AG04449 (cell line): ENCODE measurements around the gene DROSHA.

ENCODE experiments used
- CTCF ChIA-PET: fragments of 350-600 bp; formaldehyde crosslinking; extraction: SDS; loops from one replicate; lab custom pipeline; 2021; ENCODE audit warnings: antibody characterized with exemption; lab: Yijun Ruan, JAX
- POLR2A ChIA-PET: fragments of 400-600, 350-600 bp; formaldehyde crosslinking; extraction: SDS; loops from one replicate; lab custom pipeline; 2020; ENCODE audit warnings: antibody characterized with exemption, inconsistent platforms; lab: Yijun Ruan, JAX
- DNase-seq: peaks from one replicate; pipeline ENCODE4 v3.0.0-alpha.2; 2010; ENCODE audit warnings: low read depth, low spot score
- H3K4me3 ChIP-seq: 2 replicates; pipeline ENCODE4 v1.5.1; 2011; ENCODE audit warnings: low read depth, mild to moderate bottlenecking, control low read depth, low read length
- CTCF ChIP-seq: IDR thresholded peaks from one replicate; pipeline ENCODE4 v1.5.1; 2011; ENCODE audit warnings: mild to moderate bottlenecking, moderate library complexity, low read length, control low read depth, inconsistent platforms; ENCODE audit not compliant: insufficient read depth; ENCODE audit errors: missing control alignments

Gene DROSHA

GRCh38 chr5:31478901-31479300 lies 53.0 kb downstream of the DROSHA start:
- peak; percentile 16 for DNase-seq
- POLR2A ChIA-PET = no interaction called here
- CTCF ChIA-PET = interaction anchor here (1.3 kb wide), 1 partner anchor 242 kb away, joined by 3 read pairs; no protein-coding TSS in a partner anchor
- no peak for TF ChIP-seq CTCF
- no peak overlapping the region for H3K4me3 ChIP-seq

GRCh38 chr5:31477971-31478370 lies 53.9 kb downstream of the DROSHA start:
- no peak overlapping the region for H3K4me3 ChIP-seq
- no peak for DNase-seq
- POLR2A ChIA-PET = no interaction called here
- TF ChIP-seq CTCF = no peak
- CTCF ChIA-PET = no interaction called here

- TF ChIP-seq CTCF = no peak
- POLR2A ChIA-PET = no interaction called here
- no peak for DNase-seq
- CTCF ChIA-PET = no interaction called here
- H3K4me3 ChIP-seq = no peak overlapping the region
These were observed 54.4 kb downstream of the DROSHA start for GRCh38 chr5:31477516-31477915.

- no peak for DNase-seq
- ChIA-PET CTCF (no interaction called here), POLR2A (no interaction called here)
- no peak for TF ChIP-seq CTCF
- no peak overlapping the region for H3K4me3 ChIP-seq
These were observed 55.2 kb downstream of the DROSHA start for GRCh38 chr5:31476738-31477141.

GRCh38 chr5:31471916-31472315 lies 60.0 kb downstream of the DROSHA start:
- no peak for DNase-seq
- ChIA-PET CTCF (no interaction called here), POLR2A (no interaction called here)
- TF ChIP-seq CTCF = no peak
- no peak overlapping the region for H3K4me3 ChIP-seq

- DNase-seq = no peak
- CTCF ChIA-PET = no interaction called here
- TF ChIP-seq CTCF = no peak
- POLR2A ChIA-PET = no interaction called here
- H3K4me3 ChIP-seq = no peak overlapping the region
These were observed 60.9 kb downstream of the DROSHA start for GRCh38 chr5:31471040-31471439.
